ENCODE data around the gene AZIN2.
A peak's percentile ranks its signal among the peaks of the same experiment; 100 is the strongest.
"Not testable (repeated sequence)": the region's sequence is repeated elsewhere in the genome, so short reads cannot be mapped to it uniquely, and the experiment has no call there.

The AZIN2 gene

GRCh38 chr1:33098371-33098770 is 17.4 kb downstream of the AZIN2 start:
- peaks cover 2% of the 10 kb centered on the region; the same call in 1 of the 2 replicates for H3K27me3 ChIP-seq (ENCODE audit: insufficient read depth, low read length)
- no peak overlapping the region for H3K4me3 ChIP-seq (ENCODE audit: low read depth, low read length, poor library complexity, severe bottlenecking)
- no peaks in the 10 kb centered on the region for H3K9me3 ChIP-seq (ENCODE audit: low read length)
- no peak overlapping the region for H2AFZ ChIP-seq (ENCODE audit: low read length)
- no peaks in the 10 kb centered on the region for H4K20me1 ChIP-seq (ENCODE audit: insufficient read depth, low read length)
- no peak for TF ChIP-seq CTCF (IDR thresholded peaks at IDR 0.05; ENCODE audit: low read length)
- TF ChIP-seq EZH2 (IDR thresholded peaks at IDR 0.05; ENCODE audit: borderline replicate concordance, low read length) = no peak
- no peaks in the 10 kb centered on the region for H3K36me3 ChIP-seq (ENCODE audit: insufficient read depth, low read length)
- H3K4me1 ChIP-seq (ENCODE audit: insufficient read depth, low read length, severe bottlenecking) = no peaks in the 10 kb centered on the region
- H3F3A ChIP-seq (ENCODE audit: insufficient read depth, low read length) = no peaks in the 10 kb centered on the region
- no peak overlapping the region for H3K9ac ChIP-seq (ENCODE audit: low read length)
- no peaks in the 10 kb centered on the region for H3K9me2 ChIP-seq (ENCODE audit: low read depth, low read length)
- H3K27ac ChIP-seq (ENCODE audit: low read depth, low read length, poor library complexity, severe bottlenecking) = no peak overlapping the region
- H3K79me2 ChIP-seq (ENCODE audit: insufficient read depth, low read length) = no peaks in the 10 kb centered on the region
- H3K4me2 ChIP-seq (ENCODE audit: low read length) = no peak overlapping the region

DNA sequence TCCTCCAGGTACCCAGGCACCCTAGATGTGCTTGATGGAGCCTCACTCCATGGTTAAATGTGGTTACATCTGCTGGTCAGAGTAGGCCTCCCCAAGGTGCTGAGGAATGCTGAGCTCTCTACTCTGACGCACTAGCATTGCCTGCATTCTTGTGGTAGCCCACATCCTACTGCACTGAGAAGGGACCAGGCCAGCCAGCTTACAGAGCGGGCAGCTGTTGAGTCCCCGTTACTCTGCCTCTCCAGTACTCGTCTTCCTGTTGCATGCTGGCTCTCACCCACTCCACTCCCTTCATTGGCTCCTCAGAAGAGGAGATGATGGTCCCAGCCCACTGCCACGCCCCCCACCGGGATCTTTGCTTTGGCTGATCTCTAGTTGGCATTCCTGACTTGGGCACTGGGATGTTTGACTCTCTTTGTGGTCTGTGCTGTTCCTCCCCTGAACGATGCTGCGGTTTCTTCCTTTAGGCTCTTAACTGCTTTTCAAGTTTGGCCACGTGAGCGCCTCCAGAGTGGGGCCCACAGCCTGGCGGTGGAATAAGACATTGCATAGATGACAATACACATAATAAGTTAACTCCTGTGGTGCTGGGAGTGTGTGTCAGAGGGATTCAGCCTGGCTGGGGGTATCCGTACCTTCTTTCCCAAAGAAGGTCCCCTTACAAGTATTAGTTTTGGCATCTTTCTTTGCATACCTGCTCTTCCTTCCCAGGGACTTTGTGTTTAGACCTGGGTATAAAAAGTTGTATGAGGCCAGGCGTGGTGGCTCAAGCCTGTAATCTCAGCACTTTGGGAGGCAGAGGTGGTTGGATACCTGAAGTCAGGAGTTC is 18.6 kb downstream of the AZIN2 start:
- H3K27ac ChIP-seq (ENCODE audit: low read depth, low read length, poor library complexity, severe bottlenecking) = no peak overlapping the region
- no peak overlapping the region for H3K4me2 ChIP-seq (ENCODE audit: low read length)
- peak; percentile 21; the same call in 1 of the 2 replicates for TF ChIP-seq CTCF (IDR thresholded peaks at IDR 0.05; ENCODE audit: low read length)
- TF ChIP-seq EZH2 (IDR thresholded peaks at IDR 0.05; ENCODE audit: borderline replicate concordance, low read length) = no peak
- H3K27me3 ChIP-seq (ENCODE audit: insufficient read depth, low read length) = peaks cover 4% of the 10 kb centered on the region; the same call in 1 of the 2 replicates
- no peak overlapping the region for H3K9ac ChIP-seq (ENCODE audit: low read length)
- no peaks in the 10 kb centered on the region for H3K4me1 ChIP-seq (ENCODE audit: insufficient read depth, low read length, severe bottlenecking)
- H3F3A ChIP-seq (ENCODE audit: insufficient read depth, low read length) = no peaks in the 10 kb centered on the region
- H3K79me2 ChIP-seq (ENCODE audit: insufficient read depth, low read length) = no peaks in the 10 kb centered on the region
- H3K36me3 ChIP-seq (ENCODE audit: insufficient read depth, low read length) = no peaks in the 10 kb centered on the region
- no peak overlapping the region for H3K4me3 ChIP-seq (ENCODE audit: low read depth, low read length, poor library complexity, severe bottlenecking)
- H4K20me1 ChIP-seq (ENCODE audit: insufficient read depth, low read length) = no peaks in the 10 kb centered on the region
- no peak overlapping the region for H2AFZ ChIP-seq (ENCODE audit: low read length)
- H3K9me2 ChIP-seq (ENCODE audit: low read depth, low read length) = no peaks in the 10 kb centered on the region
- H3K9me3 ChIP-seq (ENCODE audit: low read length) = no peaks in the 10 kb centered on the region

- H3K27me3 ChIP-seq (ENCODE audit: insufficient read depth, low read length); H3K9ac ChIP-seq (ENCODE audit: low read length); H3F3A ChIP-seq (ENCODE audit: insufficient read depth, low read length); H2AFZ ChIP-seq (ENCODE audit: low read length); H4K20me1 ChIP-seq (ENCODE audit: insufficient read depth, low read length); H3K36me3 ChIP-seq (ENCODE audit: insufficient read depth, low read length); H3K79me2 ChIP-seq (ENCODE audit: insufficient read depth, low read length); H3K9me2 ChIP-seq (ENCODE audit: low read depth, low read length); H3K27ac ChIP-seq (ENCODE audit: low read depth, low read length, poor library complexity, severe bottlenecking); H3K4me1 ChIP-seq (ENCODE audit: insufficient read depth, low read length, severe bottlenecking); H3K4me2 ChIP-seq (ENCODE audit: low read length); H3K9me3 ChIP-seq (ENCODE audit: low read length); H3K4me3 ChIP-seq (ENCODE audit: low read depth, low read length, poor library complexity, severe bottlenecking): not testable (repeated sequence)
These were observed 19.1 kb downstream of the AZIN2 start for GRCh38 chr1:33100119-33100415.

DNA sequence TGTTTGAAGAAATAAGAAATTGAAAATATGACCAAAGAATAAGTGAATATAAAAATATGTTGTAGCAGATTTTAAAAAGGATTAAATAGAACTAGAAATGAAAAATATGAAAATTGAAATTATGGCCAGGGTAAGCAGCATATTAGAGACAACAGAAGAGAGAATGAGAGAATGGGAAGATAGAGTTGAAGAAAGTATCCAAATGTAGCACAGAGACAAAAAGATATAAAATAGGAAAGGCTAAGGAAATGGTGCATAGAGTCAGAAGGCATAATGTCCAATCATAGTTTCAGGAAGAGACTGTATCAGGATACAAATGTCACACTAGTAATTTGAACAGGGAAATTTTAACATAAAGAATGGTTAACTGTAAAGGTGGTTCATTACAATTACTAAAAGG is 29.5 kb downstream of the AZIN2 start:
- H3F3A ChIP-seq (ENCODE audit: insufficient read depth, low read length) = no peaks in the 10 kb centered on the region
- H3K9ac ChIP-seq (ENCODE audit: low read length) = no peak overlapping the region
- no peak for TF ChIP-seq EZH2 (IDR thresholded peaks at IDR 0.05; ENCODE audit: borderline replicate concordance, low read length)
- TF ChIP-seq CTCF (IDR thresholded peaks at IDR 0.05; ENCODE audit: low read length) = no peak

More for the DNA sequence above, 29.5 kb downstream of the AZIN2 start:
- H3K27me3 ChIP-seq (ENCODE audit: insufficient read depth, low read length) = peaks cover 3% of the 10 kb centered on the region; the same call in 1 of the 2 replicates
- no peaks in the 10 kb centered on the region; the same call in 1 of the 2 replicates for H3K36me3 ChIP-seq (ENCODE audit: insufficient read depth, low read length)
- no peak overlapping the region for H3K27ac ChIP-seq (ENCODE audit: low read depth, low read length, poor library complexity, severe bottlenecking)
- H3K9me3 ChIP-seq (ENCODE audit: low read length) = peaks cover 7% of the 10 kb centered on the region; the same call in 1 of the 2 replicates
- H3K4me2 ChIP-seq (ENCODE audit: low read length) = no peak overlapping the region
- H2AFZ ChIP-seq (ENCODE audit: low read length) = no peak overlapping the region
- H3K79me2 ChIP-seq (ENCODE audit: insufficient read depth, low read length) = no peaks in the 10 kb centered on the region
- H3K4me3 ChIP-seq (ENCODE audit: low read depth, low read length, poor library complexity, severe bottlenecking) = no peak overlapping the region
- H3K9me2 ChIP-seq (ENCODE audit: low read depth, low read length) = no peaks in the 10 kb centered on the region
- H3K4me1 ChIP-seq (ENCODE audit: insufficient read depth, low read length, severe bottlenecking) = no peaks in the 10 kb centered on the region
- no peaks in the 10 kb centered on the region for H4K20me1 ChIP-seq (ENCODE audit: insufficient read depth, low read length)
